Globus pallidus (tissue), 1 donor: ENCODE results near the gene SIL1.
"Not testable (repeated sequence)": the region's sequence is repeated elsewhere in the genome, so short reads cannot be mapped to it uniquely, and the experiment has no call there.

Experiments
- DNase-seq: peaks from one replicate; pipeline ENCODE4 v3.0.0-alpha.2; 2015; ENCODE audit warnings: low spot score

The SIL1 gene

DNA sequence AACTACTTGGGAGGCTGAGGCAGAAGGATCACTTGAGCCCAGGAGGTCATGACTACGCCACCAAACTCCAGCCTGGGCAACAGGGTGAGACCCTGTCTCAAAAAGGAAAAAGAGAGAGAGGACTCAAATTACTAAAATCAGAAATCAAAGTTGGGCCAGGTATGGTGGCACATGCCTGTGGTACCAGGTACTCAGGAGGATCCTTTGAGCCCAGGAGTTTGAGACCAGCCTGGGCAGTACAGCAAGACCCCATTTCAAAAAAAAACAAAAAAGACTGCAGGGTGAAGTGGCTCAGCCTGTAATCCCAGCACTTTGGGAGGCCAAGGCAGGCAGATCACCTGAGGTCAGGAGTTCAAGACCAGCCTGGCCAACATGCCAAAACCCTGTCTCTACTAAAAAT is 23.8 kb downstream of the SIL1 start:
- not testable (repeated sequence) for DNase-seq

DNA sequence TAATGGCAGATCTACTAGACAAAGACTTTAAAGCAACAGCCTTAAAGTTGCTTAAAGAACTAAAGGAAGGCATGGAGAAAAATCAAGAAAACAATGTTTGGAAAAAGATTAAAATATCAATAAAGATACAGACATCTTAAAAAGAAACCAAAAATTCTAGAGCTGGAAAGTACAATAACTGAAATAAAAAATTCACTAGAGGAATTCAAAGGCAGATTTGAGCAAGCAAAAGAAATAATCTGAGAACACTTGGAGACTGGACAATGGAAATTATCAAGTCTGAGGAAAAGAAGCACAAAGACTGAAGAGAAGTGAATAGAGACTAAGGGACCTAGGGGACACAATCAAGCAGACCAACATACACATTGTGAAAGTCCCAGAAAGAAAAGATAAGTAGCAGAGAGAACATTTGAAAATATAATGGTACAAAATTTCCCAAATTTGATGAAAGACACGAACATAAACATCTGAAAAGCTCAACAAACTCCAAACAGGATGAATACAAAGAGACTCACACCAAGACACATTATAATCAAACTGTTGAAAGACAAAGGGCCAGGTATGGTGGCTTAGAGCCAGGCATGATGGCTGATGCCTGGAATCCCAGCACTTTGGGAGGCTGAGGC is 26.3 kb downstream of the SIL1 start:
- DNase-seq = no peak

DNA sequence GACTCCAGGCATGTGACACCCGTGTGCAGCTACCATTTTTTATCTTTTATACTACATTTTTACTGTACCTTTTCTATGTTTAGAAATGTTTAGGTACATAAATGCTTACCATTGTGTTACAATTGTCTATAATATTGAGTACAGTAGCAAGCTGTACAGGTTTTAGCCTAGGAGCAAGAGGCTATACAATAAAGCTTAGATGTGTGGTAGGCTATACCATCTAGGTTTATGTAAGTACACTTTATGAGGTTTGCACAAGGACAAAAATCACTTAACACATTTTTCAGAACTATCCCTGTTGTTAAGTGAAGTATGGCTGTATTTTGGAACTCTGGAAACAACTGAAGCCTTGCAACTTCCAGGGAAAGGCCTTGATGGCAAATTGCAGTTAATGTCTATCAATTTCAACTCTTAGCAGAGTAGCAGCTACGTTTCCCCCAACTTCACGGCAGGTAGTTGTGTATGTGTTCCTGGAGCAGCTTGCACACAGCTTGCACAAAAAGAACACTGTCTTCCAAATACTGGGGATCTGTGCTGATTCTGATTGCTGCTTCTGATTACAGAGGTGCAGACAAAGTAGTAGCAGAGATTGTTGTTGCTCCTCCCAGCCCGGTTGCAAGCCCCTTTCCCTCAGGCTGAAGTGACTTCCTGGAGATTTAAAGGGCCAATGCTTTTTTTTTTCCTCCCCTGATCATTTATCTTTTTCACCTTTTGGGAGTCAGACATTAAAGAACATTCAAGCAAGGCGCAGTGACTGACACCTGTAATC is 30.0 kb downstream of the SIL1 start:
- DNase-seq = no peak

DNA sequence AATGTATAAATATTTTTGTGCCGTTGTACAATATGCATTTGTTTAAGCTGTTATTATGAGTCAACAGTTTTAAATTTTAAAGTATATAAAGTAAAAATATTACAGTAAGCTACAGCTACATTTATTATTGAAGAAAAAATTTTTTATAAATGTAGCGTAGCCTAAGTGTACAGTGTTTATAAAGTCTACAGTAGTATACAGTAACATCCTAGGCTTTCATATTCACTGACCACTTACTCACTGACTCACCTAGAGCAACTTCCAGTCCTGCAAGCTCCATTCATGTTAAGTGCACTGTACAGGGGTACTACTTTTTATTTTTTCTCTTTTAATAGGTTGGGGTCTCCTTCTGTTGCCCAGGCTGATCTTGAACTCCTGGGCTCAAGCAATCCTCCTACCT is 30.6 kb downstream of the SIL1 start:
- no peak for DNase-seq

DNA sequence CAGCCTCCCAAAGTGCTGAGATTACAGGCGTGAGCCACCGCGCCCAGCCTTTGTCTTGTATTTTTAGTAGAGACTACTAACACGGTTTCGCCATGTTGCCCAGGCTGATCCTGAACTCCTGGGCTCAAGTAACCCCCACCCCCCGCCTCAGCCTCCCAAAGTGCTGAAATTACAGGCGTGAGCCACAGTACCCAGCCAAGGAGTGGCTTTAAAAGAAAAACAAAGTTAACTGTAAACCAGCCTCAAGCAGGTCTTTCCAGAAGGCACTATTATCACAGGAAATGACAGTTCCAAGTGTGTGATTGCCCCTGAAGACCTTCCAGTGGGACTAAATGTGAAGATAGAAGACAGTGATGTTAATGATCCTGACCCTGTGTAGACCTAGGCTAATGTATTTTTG is 31.1 kb downstream of the SIL1 start:
- DNase-seq = no peak

DNA sequence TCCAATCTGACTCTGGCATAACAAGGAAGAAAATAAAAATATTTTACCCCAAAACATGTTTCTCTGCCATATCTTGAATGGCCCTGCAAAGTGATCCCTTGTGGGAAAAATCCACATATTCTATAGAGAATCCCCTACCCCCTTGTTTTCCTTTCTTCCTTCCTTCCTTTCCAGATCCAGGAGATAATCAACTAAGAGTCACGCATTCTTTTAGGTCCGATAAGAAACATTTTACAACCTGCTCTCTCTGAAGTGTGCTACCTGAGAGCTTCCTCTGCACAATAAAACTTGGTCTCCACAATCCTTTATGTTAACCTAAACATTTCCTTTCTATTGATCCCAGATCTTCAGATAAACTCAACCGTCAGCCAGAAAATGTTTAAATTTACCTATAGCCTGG is 33.3 kb downstream of the SIL1 start:
- DNase-seq = not testable (repeated sequence)

DNA sequence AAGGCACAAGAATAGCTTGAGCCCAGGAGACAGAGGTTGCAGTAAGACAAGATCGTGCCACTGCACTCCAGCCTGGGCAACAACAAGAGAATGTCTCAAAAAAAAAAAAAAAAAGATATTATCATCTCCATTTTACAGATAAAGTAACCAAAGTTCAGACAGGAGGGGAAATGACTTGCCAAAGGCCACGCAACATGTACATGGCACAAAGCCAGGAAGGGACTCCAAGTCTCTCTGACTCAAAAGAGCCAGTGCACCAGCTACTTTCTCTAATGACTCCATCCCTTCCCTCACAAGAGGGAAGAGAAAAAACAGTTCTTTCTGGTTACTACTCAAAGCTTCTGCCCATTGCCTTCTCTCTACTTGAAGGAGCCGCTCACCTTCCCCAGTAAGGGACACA is 34.1 kb downstream of the SIL1 start:
- DNase-seq = no peak

DNA sequence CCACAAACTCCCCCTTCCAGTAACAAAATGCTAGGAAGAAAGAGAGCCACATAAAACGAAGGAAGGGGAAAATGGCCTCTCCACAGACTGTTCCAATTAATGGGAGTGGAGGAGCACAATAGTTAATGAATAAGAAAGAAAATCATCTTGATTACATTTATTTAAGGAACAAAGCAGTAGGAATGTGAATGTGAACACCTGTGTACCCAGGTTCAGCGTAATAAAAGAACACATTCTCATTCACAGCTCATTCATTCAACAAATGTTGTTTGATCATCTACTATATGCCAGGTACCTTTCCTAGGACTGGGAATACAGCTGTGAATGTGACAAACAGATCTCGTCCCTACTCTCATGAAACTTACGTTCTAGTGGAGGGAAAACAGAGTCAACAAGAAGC is 35.7 kb downstream of the SIL1 start:
- no peak for DNase-seq

DNA sequence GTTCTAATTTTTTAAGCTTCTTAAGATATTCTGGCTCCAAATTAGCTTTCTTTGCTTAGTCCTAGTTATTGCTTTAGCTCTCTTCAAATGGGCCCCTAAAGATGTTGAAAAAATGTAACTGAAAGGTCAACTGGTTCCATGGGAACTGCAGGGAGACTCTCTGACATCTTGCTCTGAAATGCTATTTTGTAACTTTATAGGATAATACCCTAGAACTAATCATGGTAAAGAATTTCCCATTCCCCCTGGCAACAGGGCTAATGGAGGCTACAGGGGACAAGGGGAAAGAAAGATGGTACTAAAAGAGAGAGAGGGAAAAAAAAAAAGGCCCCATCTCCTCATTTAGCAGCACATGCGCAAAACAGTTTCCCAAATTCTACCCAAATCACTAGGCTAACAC is 39.4 kb downstream of the SIL1 start:
- no peak for DNase-seq

DNA sequence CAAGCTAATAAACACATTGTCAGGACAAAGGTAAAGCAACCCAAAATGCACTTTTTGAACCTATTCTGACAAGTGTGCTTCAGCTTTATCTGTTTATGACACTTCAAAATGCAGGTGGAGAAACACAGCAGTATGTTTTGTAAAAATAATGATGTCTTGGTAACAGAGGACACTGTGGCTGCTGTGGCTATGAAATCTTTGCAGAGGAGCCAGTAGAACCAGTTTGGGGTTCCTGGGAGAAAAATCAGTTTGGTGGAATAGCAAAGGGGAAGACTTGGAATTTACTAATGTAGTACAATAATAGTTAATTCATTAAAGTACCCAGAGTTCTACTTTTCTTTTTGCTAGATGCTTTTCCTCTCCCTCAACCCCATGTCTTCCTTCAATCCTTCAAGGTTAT is 40.6 kb downstream of the SIL1 start:
- no peak for DNase-seq

DNA sequence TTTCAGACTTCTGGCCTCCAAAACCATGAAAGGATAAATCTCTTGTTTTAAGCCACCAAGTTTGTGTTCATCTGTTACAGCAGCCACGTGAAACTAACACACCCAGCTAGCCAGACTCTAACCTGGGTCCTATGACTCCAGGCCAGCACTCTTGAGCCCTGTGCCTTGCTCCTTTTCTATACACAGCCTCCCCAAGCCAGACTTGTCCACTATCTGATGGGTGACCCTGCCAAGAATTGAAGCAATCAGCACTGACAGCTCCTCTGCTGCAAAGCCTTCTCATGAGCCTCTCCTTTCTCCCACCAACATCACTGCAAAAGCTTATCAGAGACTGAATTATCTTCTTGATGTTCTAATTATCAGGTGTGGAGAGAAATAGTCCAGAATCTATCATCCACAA is 41.4 kb downstream of the SIL1 start:
- DNase-seq = no peak

DNA sequence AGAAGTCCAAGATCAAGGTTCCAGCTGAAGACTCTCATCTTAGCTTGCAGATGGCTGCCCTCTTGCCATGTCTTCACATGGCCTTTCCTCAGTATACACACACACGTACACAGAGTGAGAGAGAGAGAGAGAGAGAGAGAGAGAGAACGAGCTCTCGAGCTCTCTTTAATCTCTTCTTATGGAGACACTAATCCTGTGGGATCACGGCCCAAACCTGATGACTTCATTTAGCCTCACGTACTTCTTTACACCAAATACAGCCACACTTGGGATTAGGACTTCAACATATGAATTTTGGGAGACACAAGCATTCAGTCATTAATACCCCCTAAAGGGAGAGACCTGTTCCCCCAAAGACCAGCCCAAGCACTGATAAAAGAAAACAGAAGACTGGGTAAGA is 42.8 kb downstream of the SIL1 start:
- no peak for DNase-seq

DNA sequence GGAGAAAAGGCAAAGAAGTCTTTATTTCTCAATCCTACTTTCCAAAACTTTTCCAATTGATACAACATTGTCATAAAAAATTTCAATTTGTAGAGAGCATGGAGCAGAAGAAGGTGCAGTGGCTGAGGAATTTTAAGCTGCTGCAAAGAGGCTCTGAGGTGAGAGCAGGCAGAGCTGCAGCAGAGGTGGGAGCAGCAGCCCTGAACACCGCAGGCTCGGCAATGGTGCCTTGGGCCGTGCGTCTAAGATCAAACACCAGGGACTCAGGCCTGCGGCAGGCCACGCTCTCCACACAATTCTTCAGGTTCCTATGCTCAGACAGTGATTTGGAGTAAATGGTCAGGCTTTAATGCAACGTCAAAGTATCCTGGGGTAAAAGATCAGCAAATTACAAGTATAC is 46.3 kb downstream of the SIL1 start:
- no peak for DNase-seq

DNA sequence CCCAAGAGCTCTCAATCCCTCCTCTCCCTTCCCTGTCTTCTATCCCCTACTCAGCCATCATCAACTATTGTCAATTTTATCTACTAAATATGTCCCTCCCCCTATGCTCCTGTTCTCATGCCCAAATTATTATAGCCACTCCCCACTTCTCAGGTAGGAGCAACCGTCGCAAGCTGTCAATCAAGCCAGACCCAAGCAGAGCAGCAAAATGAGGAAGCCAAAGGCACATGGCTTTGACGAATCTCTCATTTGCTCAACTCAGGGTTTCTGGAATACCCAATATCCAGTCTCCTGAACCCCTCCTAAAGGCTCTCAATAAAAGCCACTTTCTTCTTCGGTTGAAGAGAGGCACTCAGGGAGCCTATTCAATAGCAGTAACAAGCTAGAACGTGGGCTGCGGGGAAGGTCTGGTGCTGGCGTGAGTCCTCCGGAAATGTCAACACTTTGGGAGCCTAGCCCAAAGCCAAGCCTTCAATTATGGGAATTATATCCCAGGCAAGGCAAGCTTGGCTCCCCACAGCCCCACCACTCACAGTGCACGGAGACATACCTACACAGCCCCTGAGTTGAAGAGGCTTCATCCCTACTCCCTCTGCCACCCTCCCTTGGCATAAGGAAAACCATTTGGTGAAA is 47.7 kb downstream of the SIL1 start:
- DNase-seq = no peak

DNA sequence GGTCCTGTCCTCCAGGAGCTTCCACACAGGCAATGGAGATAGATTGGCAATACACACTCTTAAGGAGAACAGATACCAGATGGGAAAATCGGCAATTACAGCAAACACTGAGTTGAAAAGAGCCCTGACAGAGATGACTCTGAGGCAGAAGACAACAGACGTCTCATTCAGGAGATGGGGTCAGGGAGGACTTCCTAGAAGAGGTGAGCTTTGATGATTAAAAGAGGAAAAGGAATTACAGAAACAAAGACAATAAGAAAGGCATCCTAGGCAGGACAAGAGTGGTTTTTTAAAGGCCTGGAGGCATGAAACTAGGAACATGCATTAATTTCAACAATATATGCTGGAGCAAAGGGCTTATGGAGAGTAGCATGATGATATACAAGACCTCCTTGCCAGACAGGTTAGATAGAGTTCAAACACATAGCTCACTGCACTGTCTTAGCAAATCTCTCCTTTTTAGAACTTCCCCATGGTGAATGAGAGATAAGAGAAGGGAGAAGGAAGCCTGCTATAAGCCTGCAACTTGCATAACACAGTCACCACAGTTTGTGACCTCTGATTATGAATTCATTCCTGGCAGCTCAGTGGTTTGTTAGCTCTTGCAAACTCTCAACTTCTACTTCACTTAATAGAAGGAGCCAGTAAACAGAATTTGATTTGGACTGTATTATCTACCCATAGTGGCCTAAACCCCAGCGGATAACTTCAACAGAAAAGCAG is 48.5 kb downstream of the SIL1 start:
- no peak for DNase-seq

DNA sequence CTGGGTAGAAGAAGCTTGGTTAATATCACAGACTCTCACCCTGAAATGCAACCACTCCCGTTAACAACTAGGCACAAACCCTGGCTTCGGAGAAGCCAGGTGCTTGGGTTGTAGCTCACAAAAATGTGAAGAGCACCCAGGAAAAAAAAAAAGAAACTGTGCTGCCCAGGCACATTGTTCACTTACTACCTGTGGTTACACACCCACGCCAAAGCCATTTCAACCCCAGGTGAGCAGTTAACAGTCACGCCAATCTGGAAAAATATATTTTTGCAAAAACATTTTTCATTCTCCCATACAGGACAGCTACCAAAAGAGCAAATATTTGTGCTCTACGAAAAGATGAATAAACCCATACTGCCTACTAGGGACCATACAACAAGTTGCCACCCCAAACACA is 49.2 kb downstream of the SIL1 start:
- no peak for DNase-seq

DNA sequence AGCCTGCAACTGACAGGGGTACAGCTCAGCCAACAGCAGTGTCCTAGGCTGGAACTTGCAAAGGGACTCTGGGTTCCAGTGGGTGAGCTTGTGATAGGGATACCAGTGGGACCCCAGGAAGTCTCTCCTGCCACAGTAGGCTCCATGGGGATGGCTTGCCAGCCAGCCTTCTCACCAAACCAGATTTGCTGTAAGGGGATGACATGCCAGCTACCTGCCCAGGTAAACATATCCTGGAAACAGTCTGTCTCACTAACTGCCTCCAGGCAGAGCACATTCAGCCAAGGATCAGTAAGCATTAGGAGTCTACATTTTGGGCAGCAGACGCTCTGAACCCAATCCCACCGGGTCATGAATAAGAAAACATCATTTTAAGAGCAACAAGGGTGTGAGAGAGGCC is 49.9 kb downstream of the SIL1 start:
- DNase-seq = no peak

DNA sequence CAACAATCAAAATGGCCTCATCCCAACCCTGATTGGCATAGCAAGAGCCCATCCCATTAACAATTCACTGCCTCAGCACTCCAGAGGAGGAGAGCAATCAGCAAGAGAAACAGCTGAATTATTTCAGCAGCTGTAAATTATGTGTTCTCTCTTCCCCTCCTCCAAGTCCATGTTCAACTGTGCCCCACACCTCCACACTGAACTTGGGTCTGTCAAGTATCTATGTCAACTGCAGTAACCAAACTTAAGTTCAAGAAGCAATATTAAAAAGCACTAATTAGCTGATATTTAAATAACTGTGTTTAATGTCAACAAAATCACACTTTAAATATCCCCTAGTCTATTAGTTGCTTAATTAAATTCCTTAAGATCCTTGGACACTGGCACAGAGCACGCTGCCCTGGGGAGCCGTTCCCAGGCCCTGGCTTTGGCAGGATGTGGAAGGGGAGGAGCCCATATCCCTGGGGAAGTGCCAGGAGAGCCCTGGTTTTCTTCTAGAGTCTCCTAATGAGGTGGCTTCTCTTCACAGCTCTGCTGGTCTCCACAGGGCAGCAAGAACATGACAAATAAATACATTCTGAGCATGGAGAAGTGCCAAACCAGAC is 50.6 kb downstream of the SIL1 start:
- DNase-seq = peak; percentile 47

DNA sequence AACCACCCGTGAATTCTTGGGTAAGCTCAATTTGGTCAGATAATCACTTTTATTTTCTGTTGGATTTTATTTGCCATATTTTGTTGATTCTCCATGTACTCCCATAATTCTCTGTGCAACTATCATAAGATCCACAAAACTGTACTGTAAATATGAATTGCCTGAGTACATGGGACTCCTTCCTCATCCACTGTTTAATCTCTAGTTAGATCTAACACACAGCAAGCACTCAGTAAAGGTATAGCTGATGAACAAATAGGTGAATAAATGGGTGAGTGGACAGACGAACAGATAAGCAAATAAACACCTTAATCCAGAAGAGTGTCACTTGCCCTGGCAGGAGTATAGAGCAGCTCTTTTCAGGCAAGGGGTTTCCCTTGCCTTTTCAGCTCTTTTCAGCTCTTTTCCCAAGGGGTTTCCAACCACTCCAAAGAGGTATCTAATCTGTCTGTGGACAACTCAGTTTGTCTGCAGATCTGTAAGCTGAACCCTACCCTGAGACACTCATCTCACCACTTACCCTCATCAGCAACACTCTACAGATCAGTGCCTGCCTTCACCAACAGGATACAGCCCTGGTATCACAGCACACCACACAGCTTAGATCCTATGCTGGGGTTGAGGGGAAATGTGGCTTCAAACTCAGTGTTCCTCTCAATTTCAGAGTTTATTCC is 51.2 kb downstream of the SIL1 start:
- no peak for DNase-seq

DNA sequence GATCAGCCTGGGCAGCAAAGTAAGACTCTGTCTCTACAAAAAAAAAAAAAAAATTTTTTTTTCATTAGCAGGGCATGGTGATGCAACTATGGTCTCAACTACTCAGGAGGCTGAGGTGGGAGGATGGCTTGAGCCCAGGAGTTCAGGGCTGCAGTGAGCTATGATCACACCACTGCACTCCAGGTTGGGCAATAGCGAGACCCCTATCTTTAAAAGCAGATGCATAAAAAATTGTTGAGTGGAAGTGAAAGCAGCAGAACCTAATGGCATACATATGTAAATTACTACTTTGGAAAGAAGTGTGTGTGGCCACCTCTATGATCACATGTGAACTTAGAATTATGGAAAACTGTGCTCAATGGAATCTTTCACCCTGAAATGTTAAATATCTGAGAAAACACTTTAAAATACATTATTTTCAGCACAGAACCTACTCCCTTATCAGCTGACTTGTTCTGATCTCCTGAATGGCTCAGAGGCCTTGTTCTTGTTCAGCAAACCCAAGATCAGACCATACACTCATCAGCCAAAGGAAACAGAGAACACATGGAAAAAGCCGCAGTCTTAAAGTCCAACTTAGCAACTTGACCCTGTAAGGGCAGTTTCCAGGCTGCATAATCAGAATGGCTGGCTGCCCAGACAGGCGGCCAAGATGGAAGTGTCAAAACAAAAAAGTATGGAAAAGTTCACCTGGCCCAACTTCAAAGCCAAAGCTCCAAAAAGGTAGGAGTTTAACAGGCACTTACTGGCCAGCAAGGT is 56.5 kb downstream of the SIL1 start:
- DNase-seq = no peak

DNA sequence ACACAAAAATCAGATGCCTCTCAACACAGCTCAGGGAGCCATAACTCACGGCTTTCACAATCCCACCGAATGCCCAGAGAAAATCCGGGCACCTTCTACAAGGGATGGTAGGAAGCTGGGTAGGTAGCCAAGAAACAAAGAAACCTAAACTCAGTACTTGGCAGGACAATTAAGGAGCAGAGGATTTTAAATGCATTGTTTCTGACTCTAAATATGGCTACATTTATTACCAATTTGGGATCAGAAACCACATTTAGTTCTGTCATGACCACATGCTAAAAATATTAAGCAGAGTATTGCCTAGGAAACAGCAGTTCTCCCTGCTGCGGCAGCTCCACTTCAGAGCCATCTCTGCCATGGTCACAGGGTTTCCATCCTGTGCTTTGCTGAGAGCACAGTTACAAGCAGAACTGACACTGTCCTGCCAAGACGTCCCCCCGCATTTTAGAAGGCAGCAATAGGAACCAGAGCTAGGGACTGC is 57.5 kb downstream of the SIL1 start:
- DNase-seq = peak; percentile 49
